Breast epithelium (tissue), 3 donors: Measurements from ENCODE around the gene DAPK1.

Experiments used
- POLR2A ChIP-seq: fragments of 450-650 bp; IDR thresholded peaks from one replicate; pipeline ENCODE4 v1.6.1; 2016; ENCODE audit warnings: antibody characterized with exemption, mild to moderate bottlenecking, moderate library complexity
- POLR2AphosphoS5 ChIP-seq, 3 donors: sonication (generic); formaldehyde crosslinking; IDR thresholded peaks; one replicate each; pipeline ENCODE4 v1.6.1; 2017; ENCODE audit warnings: antibody characterized with exemption in 3 of 3
- TF ChIP-seq, protein P1 (sequence below), 3 donors: fragments of 450-650 bp; IDR thresholded peaks; one replicate each; pipeline ENCODE4 v1.5.1; 2016 to 2017; ENCODE audit warnings: antibody characterized with exemption in 3 of 3, mild to moderate bottlenecking in 3 of 3, moderate library complexity in 3 of 3

DNA sequence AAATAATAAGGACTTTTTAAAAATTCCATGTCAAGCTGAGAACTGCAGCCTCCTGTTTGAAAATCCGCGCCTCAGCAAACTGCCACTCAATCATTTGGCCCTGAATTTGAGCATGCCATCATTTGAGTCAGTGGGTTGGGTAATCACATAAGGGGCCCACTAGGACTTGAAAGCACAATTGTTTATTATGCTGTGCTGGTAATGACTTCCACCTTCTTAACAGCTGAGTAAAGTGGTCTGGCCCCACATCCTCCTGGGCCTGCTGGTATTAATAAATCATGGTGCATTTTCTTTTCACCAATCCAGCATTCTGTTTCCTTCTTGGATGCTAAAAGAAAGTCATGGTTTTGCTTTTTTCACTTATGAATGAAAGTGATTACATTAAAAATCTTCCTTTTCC, 125.3 kb downstream of the DAPK1 start:
- TF ChIP-seq, protein P1, sequence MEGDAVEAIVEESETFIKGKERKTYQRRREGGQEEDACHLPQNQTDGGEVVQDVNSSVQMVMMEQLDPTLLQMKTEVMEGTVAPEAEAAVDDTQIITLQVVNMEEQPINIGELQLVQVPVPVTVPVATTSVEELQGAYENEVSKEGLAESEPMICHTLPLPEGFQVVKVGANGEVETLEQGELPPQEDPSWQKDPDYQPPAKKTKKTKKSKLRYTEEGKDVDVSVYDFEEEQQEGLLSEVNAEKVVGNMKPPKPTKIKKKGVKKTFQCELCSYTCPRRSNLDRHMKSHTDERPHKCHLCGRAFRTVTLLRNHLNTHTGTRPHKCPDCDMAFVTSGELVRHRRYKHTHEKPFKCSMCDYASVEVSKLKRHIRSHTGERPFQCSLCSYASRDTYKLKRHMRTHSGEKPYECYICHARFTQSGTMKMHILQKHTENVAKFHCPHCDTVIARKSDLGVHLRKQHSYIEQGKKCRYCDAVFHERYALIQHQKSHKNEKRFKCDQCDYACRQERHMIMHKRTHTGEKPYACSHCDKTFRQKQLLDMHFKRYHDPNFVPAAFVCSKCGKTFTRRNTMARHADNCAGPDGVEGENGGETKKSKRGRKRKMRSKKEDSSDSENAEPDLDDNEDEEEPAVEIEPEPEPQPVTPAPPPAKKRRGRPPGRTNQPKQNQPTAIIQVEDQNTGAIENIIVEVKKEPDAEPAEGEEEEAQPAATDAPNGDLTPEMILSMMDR (IDR thresholded peaks at IDR 0.05), result no peak
- no peak for TF ChIP-seq POLR2A
- TF ChIP-seq POLR2AphosphoS5 (IDR thresholded peaks at IDR 0.05), result no peak
